ENCODE results near the gene TMEM25.

- TF ChIP-seq CTCF (IDR thresholded peaks at IDR 0.05; ENCODE audit: low read depth, low read length) (no peak), EZH2phosphoT487 (IDR thresholded peaks at IDR 0.05; ENCODE audit: low read depth) (no peak)
Observed at GRCh38 chr11:118569670-118570069, 38.7 kb downstream of the TMEM25 start.

All from OCI-LY3 (cell line).